Measurements from ENCODE around the gene FBXO8.
"Not testable (repeated sequence)": the region's sequence is repeated elsewhere in the genome, so short reads cannot be mapped to it uniquely, and the experiment has no call there.

The FBXO8 gene

DNA sequence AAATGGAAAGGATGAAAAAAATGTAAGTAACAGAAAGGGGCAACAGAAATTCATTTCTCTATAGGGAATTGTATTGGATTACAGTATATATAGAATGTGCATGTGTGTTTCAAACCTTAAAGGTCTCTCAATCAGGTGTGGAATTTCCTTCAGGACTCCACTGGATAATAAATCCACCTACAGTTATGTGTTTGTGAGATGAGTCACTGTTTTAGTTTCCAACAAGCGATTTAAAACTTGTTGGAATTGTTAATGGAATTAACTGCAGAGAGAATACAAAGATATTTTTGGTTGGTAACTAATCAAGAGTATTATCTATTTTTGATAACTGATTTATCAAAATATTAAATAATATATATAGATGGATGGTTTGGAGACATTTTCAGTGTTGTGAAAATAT is 33.1 kb upstream of the FBXO8 start:
- no peak overlapping the region for H3K4me3 ChIP-seq
- H3K4me2 ChIP-seq, result no peak overlapping the region
- no peaks in the 10 kb centered on the region for H3K9me3 ChIP-seq (replicated peaks in 1 of 11)
- H3K4me1 ChIP-seq, result peaks cover 0 to 4% (median 0%) of the 10 kb centered on the region in 10 experiments; a peak in 1 of 20 replicates
- H4K20me1 ChIP-seq, result no peaks in the 10 kb centered on the region
- H3K9ac ChIP-seq, result no peak overlapping the region
- no peak overlapping the region for H3K27ac ChIP-seq
- H3K27me3 ChIP-seq, result no peaks in the 10 kb centered on the region
- peaks cover 9 to 49% (median 28%) of the 10 kb centered on the region in 11 experiments; a peak in 17 of 22 replicates for H3K36me3 ChIP-seq
- TF ChIP-seq Cebpa-rat (IDR thresholded peaks at IDR 0.05), result no peak

DNA sequence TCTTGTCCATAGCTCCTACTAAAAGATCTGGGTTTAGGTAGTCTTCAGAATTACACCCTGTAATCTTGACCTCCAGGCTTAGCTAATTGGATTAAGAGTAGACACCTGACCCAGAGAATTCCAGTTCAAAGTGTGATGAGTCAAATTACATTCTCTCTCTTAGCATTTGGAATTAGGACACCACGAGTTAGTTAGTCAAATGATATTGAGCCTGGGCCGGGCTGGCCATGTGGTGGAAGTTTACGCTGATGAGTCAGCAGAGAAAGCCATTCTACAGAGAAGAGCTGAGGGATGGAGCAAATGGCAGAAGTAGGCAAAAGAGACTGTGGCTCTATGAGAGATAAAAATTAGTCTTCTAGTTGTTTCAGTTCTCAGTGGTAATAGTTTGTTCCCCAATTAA is 31.3 kb upstream of the FBXO8 start:
- H3K36me3 ChIP-seq, result peaks cover 9 to 53% (median 29%) of the 10 kb centered on the region in 11 experiments; a peak in 18 of 22 replicates
- H4K20me1 ChIP-seq, result no peaks in the 10 kb centered on the region
- no peaks in the 10 kb centered on the region for H3K9me3 ChIP-seq (replicated peaks in 1 of 11)
- H3K4me3 ChIP-seq, result no peak overlapping the region
- no peaks in the 10 kb centered on the region for H3K27me3 ChIP-seq
- no peak for TF ChIP-seq Cebpa-rat (IDR thresholded peaks at IDR 0.05)
- H3K4me1 ChIP-seq, result peaks cover 0 to 4% (median 0%) of the 10 kb centered on the region in 10 experiments; a peak in 1 of 20 replicates
- H3K4me2 ChIP-seq, result no peak overlapping the region
- no peak overlapping the region for H3K9ac ChIP-seq
- no peak overlapping the region for H3K27ac ChIP-seq

DNA sequence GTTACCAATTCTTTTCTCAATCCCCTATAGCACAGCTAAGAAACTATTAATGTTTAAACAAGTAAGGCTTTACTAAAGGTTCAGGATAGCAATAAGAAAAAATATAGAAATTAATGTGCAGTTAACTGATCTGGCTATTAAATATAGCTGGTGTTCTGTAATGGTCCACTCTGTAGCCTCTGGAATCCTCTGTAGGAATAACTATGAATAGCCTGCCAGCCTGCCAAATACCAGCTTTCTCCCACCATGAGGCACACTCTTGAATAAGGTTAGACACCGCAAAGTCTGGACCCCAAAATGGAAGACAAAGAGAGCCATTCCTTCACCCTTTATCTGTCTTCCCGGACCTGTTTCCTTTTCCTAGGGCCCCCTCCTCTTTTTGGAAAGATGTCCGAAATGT is 30.8 kb upstream of the FBXO8 start:
- Histone ChIP-seq H3K4me1 (peaks cover 0 to 4% (median 0%) of the 10 kb centered on the region in 10 experiments; a peak in 1 of 20 replicates), H3K27ac (no peak overlapping the region), H3K4me2 (no peak overlapping the region), H3K9me3 (replicated peaks in 1 of 11) (no peaks in the 10 kb centered on the region), H3K27me3 (no peaks in the 10 kb centered on the region), H3K36me3 (peaks cover 9 to 58% (median 33%) of the 10 kb centered on the region in 11 experiments; a peak in 18 of 22 replicates), H3K9ac (no peak overlapping the region), H4K20me1 (no peaks in the 10 kb centered on the region), H3K4me3 (no peak overlapping the region)
- TF ChIP-seq Cebpa-rat (IDR thresholded peaks at IDR 0.05), result no peak

DNA sequence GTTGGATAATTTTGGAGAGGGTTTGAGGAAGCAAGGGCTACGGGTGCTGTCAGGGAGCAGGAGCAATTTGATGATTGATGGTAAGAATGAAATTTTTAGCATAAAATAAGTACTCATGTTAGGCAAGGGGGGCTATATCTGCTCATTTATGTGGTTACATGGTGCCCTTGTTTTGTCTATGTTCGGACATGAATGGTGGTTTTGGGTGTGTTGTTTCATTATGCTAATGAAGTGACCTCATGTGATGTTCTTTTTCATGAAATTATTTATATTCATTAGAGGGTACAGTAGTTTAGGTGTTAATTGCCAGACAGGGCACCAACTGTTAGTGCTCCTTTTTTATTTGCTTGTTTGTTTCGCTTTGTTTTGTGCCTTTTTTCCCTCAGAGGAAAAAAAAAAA is 29.5 kb upstream of the FBXO8 start:
- H3K36me3 ChIP-seq, result peaks cover 9 to 63% (median 34%) of the 10 kb centered on the region in 11 experiments; a peak in 17 of 22 replicates
- H3K27ac ChIP-seq, result no peak overlapping the region
- H3K4me1 ChIP-seq, result peaks cover 0 to 4% (median 0%) of the 10 kb centered on the region in 10 experiments; a peak in 1 of 20 replicates
- no peak overlapping the region for H3K9ac ChIP-seq
- H3K27me3 ChIP-seq, result no peaks in the 10 kb centered on the region
- H3K4me3 ChIP-seq, result no peak overlapping the region
- H4K20me1 ChIP-seq, result no peaks in the 10 kb centered on the region
- H3K4me2 ChIP-seq, result no peak overlapping the region
- H3K9me3 ChIP-seq (replicated peaks in 1 of 11), result no peaks in the 10 kb centered on the region
- TF ChIP-seq Cebpa-rat (IDR thresholded peaks at IDR 0.05), result no peak

DNA sequence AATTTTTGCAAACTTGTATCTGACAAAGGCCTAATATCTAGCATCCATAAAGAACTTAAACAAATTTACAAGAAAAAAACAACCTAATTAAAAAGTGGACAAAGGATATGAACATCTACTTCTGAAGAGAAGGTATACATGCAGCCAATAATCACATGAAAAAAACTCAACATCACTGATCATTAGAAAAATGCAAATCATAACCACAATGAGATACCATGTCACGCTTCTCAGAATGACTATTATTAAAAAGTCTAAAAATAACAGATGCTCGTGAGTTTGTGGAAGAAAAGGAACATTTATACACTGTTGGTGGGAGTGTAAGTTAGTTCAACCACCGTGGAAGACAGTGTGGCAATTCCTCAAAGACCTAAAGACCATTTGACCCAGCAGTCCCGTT is 24.2 kb upstream of the FBXO8 start:
- TF ChIP-seq Cebpa-rat (IDR thresholded peaks at IDR 0.05), result no peak
- Histone ChIP-seq H3K9ac (no peak overlapping the region), H4K20me1 (no peaks in the 10 kb centered on the region), H3K9me3 (replicated peaks in 1 of 11) (no peaks in the 10 kb centered on the region), H3K27ac (no peak overlapping the region), H3K4me2 (no peak overlapping the region), H3K4me1 (no peaks in the 10 kb centered on the region), H3K36me3 (peaks cover 27 to 80% (median 63%) of the 10 kb centered on the region in 11 experiments), H3K27me3 (no peaks in the 10 kb centered on the region), H3K4me3 (no peak overlapping the region)

DNA sequence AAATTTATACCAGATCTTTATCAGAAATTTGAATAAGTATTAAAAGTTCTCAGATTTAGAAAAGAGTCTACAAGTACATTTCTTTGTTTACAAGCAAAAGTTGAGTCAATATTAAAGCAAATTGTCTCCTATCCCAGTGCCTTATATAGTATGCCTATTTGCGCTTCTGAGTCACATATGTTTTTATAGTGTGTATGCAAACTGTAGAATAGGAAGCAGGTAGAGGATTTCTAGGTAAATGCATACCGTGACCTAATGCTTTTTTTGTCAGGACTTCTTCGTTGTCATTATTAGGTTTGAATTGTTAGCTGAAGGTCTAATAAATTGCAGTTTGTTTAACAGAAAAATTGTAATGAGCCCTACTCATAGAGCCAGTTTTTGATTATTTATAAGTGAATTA is 22.5 kb upstream of the FBXO8 start:
- Histone ChIP-seq H3K4me1 (no peaks in the 10 kb centered on the region), H3K27ac (no peak overlapping the region), H3K9me3 (replicated peaks in 1 of 11) (no peaks in the 10 kb centered on the region), H3K27me3 (no peaks in the 10 kb centered on the region), H3K4me2 (no peak overlapping the region), H3K9ac (no peak overlapping the region), H3K36me3 (peaks cover 21 to 78% (median 54%) of the 10 kb centered on the region in 11 experiments; a peak in 21 of 22 replicates), H3K4me3 (no peak overlapping the region), H4K20me1 (no peaks in the 10 kb centered on the region)
- no peak for TF ChIP-seq Cebpa-rat (IDR thresholded peaks at IDR 0.05)

DNA sequence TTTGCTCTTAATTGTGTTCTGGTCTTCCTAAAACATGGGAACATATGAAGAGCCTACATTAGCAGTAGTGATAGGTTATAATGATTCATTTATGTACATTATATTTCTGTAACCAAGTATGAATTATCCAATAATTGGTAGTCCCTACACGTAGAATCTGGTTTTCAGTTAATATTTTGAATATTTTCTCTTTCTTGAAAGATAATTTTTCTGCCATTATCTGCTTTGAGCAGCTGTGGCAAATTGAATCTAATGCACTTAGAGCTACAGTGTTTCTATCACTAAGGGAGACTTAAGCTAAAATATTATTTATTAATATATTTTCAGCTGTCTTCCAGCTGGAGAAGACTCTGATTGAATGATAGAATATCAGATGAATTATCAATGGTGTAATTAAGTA is 21.2 kb upstream of the FBXO8 start:
- H3K4me3 ChIP-seq, result no peak overlapping the region
- H3K4me2 ChIP-seq, result no peak overlapping the region
- TF ChIP-seq Cebpa-rat (IDR thresholded peaks at IDR 0.05), result no peak
- peaks cover 26 to 87% (median 59%) of the 10 kb centered on the region in 11 experiments for H3K36me3 ChIP-seq
- H4K20me1 ChIP-seq, result no peaks in the 10 kb centered on the region
- H3K4me1 ChIP-seq, result no peaks in the 10 kb centered on the region
- H3K27ac ChIP-seq, result no peak overlapping the region
- H3K9me3 ChIP-seq (replicated peaks in 1 of 11), result no peaks in the 10 kb centered on the region
- no peak overlapping the region for H3K9ac ChIP-seq
- no peaks in the 10 kb centered on the region for H3K27me3 ChIP-seq

DNA sequence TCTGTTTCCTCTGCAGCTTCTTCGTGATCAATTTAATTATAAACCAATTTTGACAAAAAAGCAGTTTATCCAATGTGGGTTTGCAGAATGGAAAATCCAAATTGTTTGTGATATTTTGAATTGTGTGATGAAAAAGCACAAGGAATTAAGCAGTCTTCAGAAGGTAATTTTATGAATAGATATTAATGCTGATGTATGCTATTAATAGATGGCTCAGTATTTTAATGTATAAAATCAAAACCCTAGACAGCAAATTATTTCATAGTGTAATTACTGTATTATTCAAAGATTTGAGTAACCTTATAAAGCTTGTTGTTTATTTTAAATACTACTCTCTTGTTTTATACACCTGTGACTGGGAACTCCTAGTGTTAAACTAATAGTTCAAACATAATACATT is 20.2 kb upstream of the FBXO8 start:
- Histone ChIP-seq H4K20me1 (no peaks in the 10 kb centered on the region), H3K27ac (no peak overlapping the region), H3K4me3 (no peak overlapping the region), H3K4me1 (no peaks in the 10 kb centered on the region), H3K36me3 (peaks cover 29 to 87% (median 59%) of the 10 kb centered on the region in 11 experiments), H3K9me3 (replicated peaks in 1 of 11) (no peaks in the 10 kb centered on the region), H3K27me3 (no peaks in the 10 kb centered on the region), H3K4me2 (no peak overlapping the region), H3K9ac (no peak overlapping the region)
- TF ChIP-seq Cebpa-rat (IDR thresholded peaks at IDR 0.05), result no peak

DNA sequence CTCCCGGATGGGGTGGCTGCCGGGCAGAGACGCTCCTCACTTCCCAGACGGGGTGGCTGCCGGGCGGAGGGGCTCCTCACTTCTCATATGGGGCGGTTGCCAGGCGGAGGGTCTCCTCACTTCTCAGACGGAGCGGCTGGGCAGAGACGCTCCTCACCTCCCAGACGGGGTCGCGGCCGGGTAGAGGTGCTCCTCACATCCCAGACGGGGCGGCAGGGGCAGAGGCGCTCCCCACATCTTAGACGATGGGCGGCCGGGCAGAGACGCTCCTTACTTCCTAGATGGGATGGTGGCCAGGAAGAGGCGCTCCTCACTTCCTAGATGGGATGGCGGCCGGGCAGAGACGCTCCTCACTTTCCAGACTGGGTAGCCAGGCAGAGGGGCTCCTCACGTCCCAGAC is 11.7 kb upstream of the FBXO8 start:
- peaks cover 38 to 59% (median 48%) of the 10 kb centered on the region in 11 experiments for H3K9me3 ChIP-seq (replicated peaks in 1 of 11)
- H3K4me3 ChIP-seq, H3K27me3 ChIP-seq, H3K4me1 ChIP-seq, H3K4me2 ChIP-seq, H3K9ac ChIP-seq, H3K27ac ChIP-seq, H4K20me1 ChIP-seq: not testable (repeated sequence)
- H3K36me3 ChIP-seq, result peaks cover 28 to 49% (median 32%) of the 10 kb centered on the region in 11 experiments

DNA sequence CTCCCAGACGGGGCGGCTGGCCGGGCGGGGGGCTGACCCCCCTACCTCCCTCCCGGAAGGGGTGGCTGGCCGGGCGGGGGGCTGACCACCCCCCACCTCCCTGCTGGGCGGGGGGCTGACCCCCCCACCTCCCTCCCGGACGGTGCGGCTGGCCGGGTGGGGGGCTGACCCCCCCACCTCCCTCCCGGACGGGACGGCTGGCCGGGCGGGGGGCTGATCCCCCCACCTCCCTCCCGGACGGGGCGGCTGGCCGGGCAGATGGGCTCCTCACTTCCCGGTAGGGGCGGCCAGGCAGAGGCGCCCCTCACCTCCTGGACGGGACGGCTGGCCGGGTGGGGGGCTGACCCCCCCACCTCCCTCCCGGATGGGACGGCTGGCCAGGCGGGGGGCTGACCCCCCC is 11.2 kb upstream of the FBXO8 start:
- H3K36me3 ChIP-seq, result peaks cover 23 to 44% (median 27%) of the 10 kb centered on the region in 11 experiments
- not testable (repeated sequence) for H3K27me3 ChIP-seq, H3K9ac ChIP-seq, H4K20me1 ChIP-seq, H3K4me3 ChIP-seq, H3K4me1 ChIP-seq, H3K4me2 ChIP-seq, H3K27ac ChIP-seq
- H3K9me3 ChIP-seq (replicated peaks in 1 of 11), result peaks cover 38 to 62% (median 48%) of the 10 kb centered on the region in 11 experiments
